GM21367 (cell line): ENCODE results near the gene SLFN13.
"Not testable (repeated sequence)": the region's sequence is repeated elsewhere in the genome, so short reads cannot be mapped to it uniquely, and the experiment has no call there.

Experiments
- ATAC-seq: cut with Tn5 transposase; IDR thresholded peaks from one replicate; pipeline ENCODE4 v1.9.1; 2021; ENCODE audit not compliant: unreplicated experiment

Gene SLFN13

DNA sequence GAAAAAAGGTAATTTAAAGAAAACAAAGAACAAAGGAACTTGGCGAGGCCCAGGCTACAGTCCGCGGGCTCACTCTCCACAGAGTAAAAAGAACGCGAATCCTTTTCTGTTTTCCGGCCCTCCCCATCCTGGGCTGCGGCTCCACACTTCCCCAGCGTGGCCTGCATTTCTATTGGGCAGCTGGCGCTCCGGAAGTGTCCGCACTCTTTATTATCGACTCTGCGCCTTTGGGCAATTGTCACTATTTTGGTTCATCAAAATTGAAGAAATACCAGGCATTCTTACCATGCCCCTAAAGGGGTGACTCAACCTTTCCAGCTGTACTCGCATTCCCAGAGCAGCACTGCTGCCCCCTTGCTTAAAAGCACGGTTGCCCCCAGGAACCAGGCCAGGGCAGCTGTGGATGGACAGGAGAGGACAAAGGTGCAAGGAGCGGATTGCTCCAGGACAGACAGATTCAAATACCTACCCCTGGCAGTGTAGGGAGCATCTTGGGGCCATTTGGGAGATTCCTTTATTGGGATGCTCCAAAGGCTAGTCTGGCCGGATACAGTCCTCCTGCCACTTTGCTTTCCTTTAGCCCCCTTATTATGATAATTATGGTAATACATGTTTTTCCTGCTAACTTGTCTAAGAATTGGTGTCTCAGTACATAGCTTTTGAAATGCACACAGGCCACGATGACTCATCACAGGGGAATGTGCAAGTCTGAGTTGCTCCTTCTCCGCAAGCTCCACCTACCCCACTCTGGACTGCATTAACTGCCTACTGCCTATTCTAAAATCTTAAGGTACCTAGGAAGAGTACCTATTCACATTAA lies 15.3 kb downstream of the SLFN13 start:
- ATAC-seq: no peak

DNA sequence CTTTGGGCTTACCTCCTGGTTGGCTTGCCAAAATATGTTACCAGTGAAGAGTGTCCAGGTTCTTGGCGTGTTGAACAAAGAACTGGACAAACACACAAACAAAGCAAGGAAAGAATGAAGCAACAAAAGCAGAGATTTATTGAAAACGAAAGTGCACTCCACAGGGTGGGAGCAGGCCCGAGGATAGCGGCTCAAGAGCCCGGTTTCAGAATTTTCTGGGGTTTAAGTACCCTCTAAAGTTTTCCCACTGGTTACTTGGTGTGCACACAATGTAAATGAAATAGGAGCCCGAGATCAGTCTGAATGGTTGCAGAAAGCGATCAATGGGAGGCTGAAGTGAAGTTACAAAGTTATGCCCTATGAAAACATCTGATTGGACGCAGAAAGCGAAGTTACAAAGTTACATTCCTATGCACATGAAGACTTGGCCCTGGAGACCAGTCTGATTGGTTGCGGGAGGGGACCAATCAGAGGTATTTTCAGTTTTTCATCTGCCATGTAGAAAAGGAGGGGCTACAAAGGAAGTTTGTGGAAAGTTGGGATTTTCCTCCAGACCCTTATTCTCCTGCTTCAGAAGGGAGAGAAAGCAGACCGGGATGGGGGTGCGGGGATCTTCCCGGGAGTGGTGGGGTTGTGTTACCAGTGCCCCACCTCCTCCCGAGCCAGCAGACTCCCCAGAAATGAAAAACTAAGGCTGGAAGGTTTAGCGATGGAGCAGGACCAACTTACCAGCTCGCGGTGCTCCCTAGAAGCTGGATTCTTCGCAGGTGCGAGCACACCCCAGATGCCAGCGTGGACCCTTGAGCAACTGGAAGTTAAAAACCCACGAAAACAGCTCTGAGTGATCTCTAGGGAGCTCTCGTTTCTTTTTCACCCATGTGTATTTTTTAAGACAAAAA lies 16.1 kb downstream of the SLFN13 start, which contains the start of gene SLFN12:
Gene SLFN12, minus strand, starts transcription at position 325 of the 899 bp plus-strand sequence. CDS start 9,472 bp downstream, outside the sequence.
- ATAC-seq: peak; percentile 73

DNA sequence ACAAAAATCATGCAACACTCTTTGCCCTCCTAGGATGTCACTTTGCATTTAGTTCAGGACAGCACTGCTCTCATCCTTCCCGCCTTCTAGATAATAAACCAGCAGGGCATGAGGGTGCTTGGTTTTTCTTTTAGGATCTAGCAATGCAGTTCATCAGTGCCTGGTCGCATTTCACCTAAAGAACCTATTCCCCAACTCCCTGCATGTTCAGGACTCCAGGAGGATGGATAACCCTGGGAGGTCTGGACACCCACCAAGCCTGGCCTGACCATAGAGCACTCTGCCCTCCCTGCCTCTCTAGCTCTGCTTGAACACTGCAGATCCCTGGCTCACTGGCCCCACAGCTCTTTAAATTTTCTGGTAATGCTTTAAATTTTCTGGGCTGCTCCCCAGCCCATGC lies 18.9 kb downstream of the SLFN13 start:
- ATAC-seq: no peak

DNA sequence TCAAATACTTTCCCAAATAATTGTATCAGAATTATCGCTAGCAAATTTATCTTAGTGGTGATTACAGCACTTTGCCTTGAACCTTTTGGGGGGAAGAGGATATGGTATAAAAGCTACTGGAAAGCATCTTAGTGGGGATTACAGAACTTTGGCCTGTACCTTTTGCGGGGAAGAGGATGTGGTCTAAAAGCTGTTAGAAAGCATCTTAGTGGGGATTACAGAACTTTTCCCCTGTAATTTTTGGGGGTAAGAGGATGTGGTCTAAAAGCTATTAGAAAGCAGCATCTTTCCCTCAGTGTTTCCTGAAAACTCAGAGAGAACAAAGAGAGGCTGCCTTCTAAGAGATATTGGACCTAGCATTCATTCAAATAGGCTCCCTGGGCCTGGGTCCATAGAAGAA lies 20.3 kb downstream of the SLFN13 start:
- ATAC-seq: no peak

DNA sequence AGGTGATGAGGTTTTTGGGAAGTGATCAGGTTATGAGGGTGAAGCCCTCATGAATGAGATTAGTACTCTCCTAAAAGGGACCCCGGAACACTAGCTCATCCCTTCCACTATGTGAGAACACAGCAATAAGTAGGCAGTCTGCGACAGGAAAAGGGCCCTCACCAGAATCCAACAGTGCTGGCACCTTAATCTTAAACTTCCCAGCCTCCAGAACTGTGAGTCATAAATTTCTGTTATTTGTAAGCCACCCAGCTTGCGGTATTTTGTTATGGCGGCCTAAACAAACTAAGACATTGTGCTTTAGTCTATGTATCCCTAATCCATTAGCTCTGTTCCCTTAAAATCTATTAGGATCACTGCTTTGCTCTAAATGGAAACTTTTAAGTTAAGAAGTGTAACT lies 24.8 kb downstream of the SLFN13 start:
- no peak for ATAC-seq

DNA sequence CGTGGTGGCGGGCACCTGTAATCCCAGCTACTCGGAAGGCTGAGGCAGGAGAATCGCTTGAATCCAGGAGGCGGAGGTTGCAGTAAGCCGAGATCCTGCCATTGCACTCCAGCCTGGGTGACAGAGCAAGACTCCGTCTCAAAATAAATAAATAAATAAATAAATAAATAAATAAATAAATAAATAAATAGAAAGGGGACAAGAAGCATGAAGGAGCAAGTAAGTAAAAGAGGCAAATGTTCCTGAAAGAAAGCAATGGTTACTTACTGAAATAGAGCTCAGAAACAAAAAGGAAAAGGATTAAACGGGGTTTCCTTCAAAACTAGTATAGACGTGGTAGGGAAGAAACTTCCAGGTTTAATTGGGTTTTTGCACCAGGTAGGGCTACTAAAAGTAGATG lies 27.5 kb downstream of the SLFN13 start:
- not testable (repeated sequence) for ATAC-seq

DNA sequence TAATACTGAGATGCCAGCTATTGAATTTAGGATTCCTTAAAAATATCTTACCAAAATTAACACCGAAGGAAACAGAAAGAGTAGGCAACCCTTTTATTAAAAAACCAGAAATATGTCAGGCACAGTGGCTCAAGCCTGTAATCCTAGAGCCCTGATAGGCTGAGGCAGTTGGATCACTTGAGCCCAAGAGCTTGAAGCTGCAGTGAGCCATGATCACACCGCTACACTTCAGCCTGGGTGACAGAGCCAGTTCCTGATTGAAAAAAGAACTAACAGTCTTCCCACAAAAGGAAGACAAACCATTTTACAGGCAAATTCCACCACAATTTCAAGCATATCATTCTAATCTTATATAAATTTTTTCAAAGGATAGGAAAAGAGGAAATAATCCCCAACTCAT lies 31.9 kb downstream of the SLFN13 start:
- ATAC-seq: no peak

DNA sequence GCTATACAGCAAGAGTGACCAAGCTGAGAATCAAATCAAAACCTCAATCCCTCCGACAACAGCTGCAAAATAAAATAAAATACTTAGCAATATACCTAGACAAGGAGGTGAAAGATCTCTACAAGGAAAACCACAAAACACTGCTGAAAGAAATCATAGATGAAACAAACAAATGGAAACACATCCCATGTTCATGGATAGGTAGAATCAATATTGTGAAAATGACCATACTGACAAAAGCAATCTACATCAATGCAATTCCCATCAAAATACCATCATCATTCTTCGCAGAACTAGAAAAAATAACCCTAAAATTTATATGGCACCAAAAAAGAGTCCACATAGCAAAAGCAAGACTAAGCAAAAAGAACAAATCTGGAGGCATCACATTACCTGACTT lies 33.9 kb downstream of the SLFN13 start:
- ATAC-seq: not testable (repeated sequence)

DNA sequence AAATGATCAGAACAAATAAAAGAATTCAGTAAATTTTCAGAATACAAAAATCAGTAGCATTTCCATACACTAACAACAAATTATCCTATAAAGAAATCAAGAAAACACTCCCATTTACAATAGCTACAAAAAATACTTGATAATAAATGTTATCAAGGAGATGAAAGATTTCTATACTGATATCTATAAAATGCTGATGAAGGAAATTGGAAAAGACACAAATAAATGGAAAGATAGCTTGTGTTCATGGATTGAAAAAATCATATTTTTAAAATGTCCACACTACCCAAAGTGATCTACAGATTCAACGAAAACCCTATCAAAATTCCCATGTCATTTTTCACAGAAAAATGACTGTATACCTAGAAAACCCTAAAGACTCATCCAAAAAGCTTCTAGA lies 34.3 kb downstream of the SLFN13 start:
- ATAC-seq: no peak

DNA sequence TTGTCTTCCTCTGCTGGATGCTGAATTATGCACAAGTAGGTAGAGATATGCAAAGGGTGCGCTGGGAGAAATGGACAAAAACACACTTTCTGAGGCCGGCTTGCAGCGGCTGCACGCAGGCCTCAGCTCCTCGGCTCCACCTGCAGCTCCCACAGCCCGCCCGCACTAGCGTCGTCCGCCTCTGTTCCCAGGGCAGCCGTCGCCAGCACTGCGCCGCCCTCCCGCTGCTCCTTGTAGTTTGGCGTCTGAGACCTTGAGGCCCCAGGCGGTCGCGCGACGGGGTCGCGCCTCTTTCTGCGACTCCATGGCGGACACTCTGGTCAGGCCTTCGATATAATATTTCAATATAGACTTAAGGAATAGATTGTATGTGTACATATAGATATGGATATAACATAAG lies 41.0 kb downstream of the SLFN13 start:
- no peak for ATAC-seq

DNA sequence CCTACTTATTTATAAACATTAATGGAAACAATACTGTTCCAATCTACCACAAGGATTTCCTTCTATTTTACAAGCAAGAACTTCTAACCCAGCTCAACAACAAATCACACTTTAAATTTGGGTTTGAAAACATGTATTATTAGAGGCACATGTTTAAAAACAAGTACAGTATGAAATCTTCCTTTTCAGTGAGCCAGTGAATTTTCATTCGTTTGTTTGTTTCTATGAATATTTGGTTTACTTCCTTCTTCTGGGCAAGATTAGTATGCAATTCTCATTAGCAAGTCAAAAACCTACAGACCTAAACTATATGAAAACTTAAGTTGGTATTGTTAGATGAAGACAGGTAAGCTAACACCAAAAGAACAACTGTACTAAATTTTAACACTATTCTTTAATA lies 42.0 kb downstream of the SLFN13 start:
- no peak for ATAC-seq

DNA sequence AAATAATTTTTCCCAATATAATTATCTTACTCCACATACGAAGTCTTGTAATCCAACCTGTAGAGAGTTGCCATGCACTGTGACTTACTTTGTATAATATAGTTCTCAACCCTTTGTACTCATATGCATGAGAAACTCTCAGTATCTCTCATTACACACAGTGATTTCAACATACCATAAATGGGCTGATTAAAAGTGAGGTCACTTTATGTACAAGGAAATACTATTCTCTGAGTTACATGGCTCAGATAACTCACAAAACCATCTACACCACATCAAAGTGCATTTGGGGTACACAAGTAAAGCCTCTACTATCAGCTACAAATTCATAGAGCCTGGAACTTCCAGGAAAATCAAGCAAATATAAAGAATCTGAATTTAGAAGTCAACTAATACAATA lies 44.2 kb downstream of the SLFN13 start:
- ATAC-seq: no peak

DNA sequence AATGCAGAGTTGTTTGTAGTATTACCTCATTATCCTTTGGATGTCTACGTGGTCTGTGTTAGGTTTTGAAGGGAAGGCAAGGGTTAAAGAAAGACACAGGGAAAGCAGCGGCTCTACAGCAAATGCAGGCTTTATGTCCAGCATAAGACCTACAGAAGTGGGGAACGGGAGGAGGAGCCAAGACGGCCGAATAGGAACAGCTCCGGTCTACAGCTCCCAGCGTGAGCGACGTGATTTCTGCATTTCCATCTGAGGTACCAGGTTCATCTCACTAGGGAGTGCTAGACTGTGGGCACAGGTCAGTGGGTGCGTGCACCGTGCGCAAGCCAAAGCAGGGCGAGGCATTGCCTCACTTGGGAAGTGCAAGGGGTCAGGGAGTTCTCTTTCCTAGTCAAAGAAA lies 54.8 kb downstream of the SLFN13 start:
- not testable (repeated sequence) for ATAC-seq

DNA sequence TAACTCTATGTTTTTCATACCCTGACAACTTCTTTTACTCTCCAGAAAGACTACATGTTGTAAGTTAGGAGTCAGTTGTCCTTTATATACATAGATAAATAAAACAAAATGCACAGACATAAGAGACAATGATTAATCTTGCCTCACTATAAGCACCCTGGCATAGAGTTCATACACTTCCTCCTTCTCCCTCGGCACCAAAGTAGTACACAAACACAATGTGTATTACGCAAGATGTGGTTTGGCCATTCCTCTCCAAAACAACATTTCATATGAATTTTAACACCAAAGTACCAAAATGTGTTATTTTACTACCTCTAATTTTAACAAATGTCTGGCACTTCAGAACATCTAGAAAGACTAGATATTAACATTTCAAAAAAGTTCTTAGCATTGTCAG lies 57.9 kb downstream of the SLFN13 start:
- ATAC-seq: no peak

DNA sequence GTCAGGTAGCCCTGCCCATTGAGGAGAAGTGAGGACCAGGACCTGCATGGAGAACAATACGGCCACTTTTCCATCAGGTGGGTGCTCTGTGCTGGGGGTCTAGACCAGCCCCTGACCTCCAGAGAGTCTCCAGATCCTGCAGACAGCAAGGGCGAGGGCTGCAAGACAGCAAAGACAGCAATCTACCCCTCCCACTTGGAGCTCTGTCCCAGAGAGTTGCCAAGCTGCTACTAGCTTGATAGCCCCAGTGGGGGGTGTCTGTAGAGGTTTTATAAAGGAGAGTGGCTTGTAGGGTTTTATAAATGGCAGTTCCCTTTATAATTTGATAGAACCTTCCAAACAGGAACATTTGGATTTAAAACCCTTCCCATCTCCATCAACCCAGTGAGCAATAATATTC lies 58.4 kb downstream of the SLFN13 start:
- no peak for ATAC-seq

DNA sequence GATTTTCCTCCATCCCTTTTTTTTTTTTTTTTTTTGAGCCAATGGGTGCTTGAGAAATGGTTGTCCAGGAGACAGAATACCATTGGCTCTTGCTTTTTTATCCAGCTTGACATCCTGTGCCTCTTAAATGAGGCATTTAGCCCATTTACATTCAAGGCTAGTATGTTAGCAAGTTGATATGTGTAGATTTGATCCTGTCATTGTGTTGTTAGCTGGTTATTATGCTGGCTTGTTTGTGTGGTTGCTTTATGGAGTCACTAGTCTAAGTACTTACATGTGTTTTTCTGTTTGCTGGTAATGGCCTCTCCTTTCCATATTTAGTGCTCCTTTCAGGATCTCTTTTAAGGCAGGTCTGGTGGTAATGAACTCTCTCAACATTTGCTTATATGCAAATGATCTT lies 61.1 kb downstream of the SLFN13 start:
- ATAC-seq: no peak
